Renal cortical epithelial cell (primary cell): ENCODE results near the gene USH1C. TPM values are rescaled to one million over a fixed set of nuclear protein-coding genes. Genes with fewer than 3 reads are reported as not detected.

Source experiments
- DNase-seq: peaks from one replicate; pipeline ENCODE4 v3.0.0-alpha.2; 2011; ENCODE audit warnings: low read depth
- total RNA-seq: library from RNA; depleted of rRNA; stranded (reverse); fragments of >200 nt; gene quantifications from 2 replicates; pipeline ENCODE4 v1.2.3, GENCODE V29; 2014

USH1C gene
- total RNA-seq, result 3.2 and 5.9 TPM in 2 replicates

- no peak for DNase-seq
These were observed at the start of gene USH1C for GRCh38 chr11:17544181-17544622. USH1C (minus strand) TSS chr11:17544416; CDS start chr11:17544307, 109 bp downstream.

- no peak for DNase-seq
These were observed 49.4 kb upstream of the USH1C start for GRCh38 chr11:17593466-17594245.

- no peak for DNase-seq
These were observed 47.1 kb upstream of the USH1C start for GRCh38 chr11:17591293-17591692.

- no peak for DNase-seq
These were observed 46.2 kb upstream of the USH1C start for GRCh38 chr11:17590463-17590862.

GRCh38 chr11:17588721-17589120 is 44.5 kb upstream of the USH1C start:
- no peak for DNase-seq

- DNase-seq, result no peak
These were observed 44.0 kb upstream of the USH1C start for GRCh38 chr11:17588166-17588565.

GRCh38 chr11:17585911-17586695 is 41.9 kb upstream of the USH1C start:
- DNase-seq, result no peak

- DNase-seq, result no peak
These were observed 37.5 kb upstream of the USH1C start for GRCh38 chr11:17581732-17582053.

- no peak for DNase-seq
These were observed 37.0 kb upstream of the USH1C start for GRCh38 chr11:17581036-17581731.

- no peak for DNase-seq
These were observed 36.1 kb upstream of the USH1C start for GRCh38 chr11:17580271-17580670.

- no peak for DNase-seq
These were observed 35.2 kb upstream of the USH1C start for GRCh38 chr11:17579451-17579850.

- DNase-seq, result no peak
These were observed 34.7 kb upstream of the USH1C start for GRCh38 chr11:17578958-17579357.

GRCh38 chr11:17578296-17578695 is 34.1 kb upstream of the USH1C start:
- no peak for DNase-seq

- no peak for DNase-seq
These were observed 31.5 kb upstream of the USH1C start for GRCh38 chr11:17575431-17576425.

GRCh38 chr11:17574141-17575091 is 30.2 kb upstream of the USH1C start:
- DNase-seq, result no peak

GRCh38 chr11:17573526-17573925 is 29.3 kb upstream of the USH1C start:
- no peak for DNase-seq

- DNase-seq, result no peak
These were observed 28.7 kb upstream of the USH1C start for GRCh38 chr11:17572791-17573460.

GRCh38 chr11:17572359-17572690 is 28.1 kb upstream of the USH1C start:
- no peak for DNase-seq

GRCh38 chr11:17571431-17572358 is 27.5 kb upstream of the USH1C start:
- DNase-seq, result no peak
